LNCAP (cell line): ENCODE data around the gene ITPRIPL2.

Experiments used
- CTCF ChIP-seq: fragments of 450-650 bp; IDR thresholded peaks from 2 replicates; pipeline ENCODE4 v1.5.1; 2017; ENCODE audit warnings: mild to moderate bottlenecking

The ITPRIPL2 gene

GRCh38 chr16:19086322-19087199 lies 27.2 kb upstream of the ITPRIPL2 start:
- TF ChIP-seq CTCF, result peak; percentile 96

GRCh38 chr16:19088341-19088916 lies 25.3 kb upstream of the ITPRIPL2 start:
- TF ChIP-seq CTCF, result no peak

GRCh38 chr16:19089410-19089955 lies 24.3 kb upstream of the ITPRIPL2 start:
- TF ChIP-seq CTCF, result no peak

GRCh38 chr16:19090916-19091315 lies 22.8 kb upstream of the ITPRIPL2 start:
- TF ChIP-seq CTCF, result no peak

- TF ChIP-seq CTCF, result no peak
These were observed 20.9 kb upstream of the ITPRIPL2 start for GRCh38 chr16:19092653-19093410.

GRCh38 chr16:19093631-19094541 lies 19.9 kb upstream of the ITPRIPL2 start:
- TF ChIP-seq CTCF, result no peak
